Vagina (tissue), 2 donors: Measurements from ENCODE around the gene TST.

Source experiments
- CTCF ChIP-seq, 3 experiments: fragments of 450-650 bp in 2 of 3; fragments of 200-600 bp in 1 of 3; sonication (generic) in 1 of 3; IDR thresholded peaks; one replicate each; pipeline ENCODE4 v1.5.1; 2017 to 2019; ENCODE audit warnings: antibody characterized with exemption in 3 of 3, mild to moderate bottlenecking in 2 of 3, moderate library complexity in 2 of 3
- POLR2A ChIP-seq, 2 donors: fragments of 450-650 bp; IDR thresholded peaks; one replicate each; pipeline ENCODE4 v1.6.1; 2017; ENCODE audit warnings: antibody characterized with exemption in 2 of 2, mild to moderate bottlenecking in 2 of 2, moderate library complexity in 2 of 2
- POLR2AphosphoS5 ChIP-seq, 2 donors: sonication (generic); formaldehyde crosslinking; IDR thresholded peaks; one replicate each; pipeline ENCODE4 v1.9.0; 2017; ENCODE audit warnings: antibody characterized with exemption in 2 of 2, mild to moderate bottlenecking in 2 of 2, low read depth in 1 of 2; ENCODE audit not compliant: insufficient read depth in 1 of 2

GRCh38 chr22:37033605-37034430, 14.6 kb upstream of the TST start:
- TF ChIP-seq CTCF (IDR thresholded peaks at IDR 0.05) (no peak), POLR2A (IDR thresholded peaks at IDR 0.05) (no peak), POLR2AphosphoS5 (IDR thresholded peaks at IDR 0.05; ENCODE audit: insufficient read depth in 1 of 2, low read depth in 1 of 2) (no peak)
